DMS153 treated with DMSO at 0.1 percent for 48 hours (cell line): ENCODE measurements around the gene ORAI3.

Experiments used
- DNase-seq: peaks from one replicate; lab custom pipeline; 2025; ENCODE audit not compliant: unreplicated experiment; lab: John Stamatoyannopoulos, UW

The ORAI3 gene

GRCh38 chr16:30946671-30947540 is 2.0 kb upstream of the ORAI3 start:
- DNase-seq, result no peak

- no peak for DNase-seq
Observed at GRCh38 chr16:30947541-30947858, 1.4 kb upstream of the ORAI3 start.

GRCh38 chr16:30947859-30948666 is 805 bp upstream of the ORAI3 start:
- DNase-seq, result no peak

DNA sequence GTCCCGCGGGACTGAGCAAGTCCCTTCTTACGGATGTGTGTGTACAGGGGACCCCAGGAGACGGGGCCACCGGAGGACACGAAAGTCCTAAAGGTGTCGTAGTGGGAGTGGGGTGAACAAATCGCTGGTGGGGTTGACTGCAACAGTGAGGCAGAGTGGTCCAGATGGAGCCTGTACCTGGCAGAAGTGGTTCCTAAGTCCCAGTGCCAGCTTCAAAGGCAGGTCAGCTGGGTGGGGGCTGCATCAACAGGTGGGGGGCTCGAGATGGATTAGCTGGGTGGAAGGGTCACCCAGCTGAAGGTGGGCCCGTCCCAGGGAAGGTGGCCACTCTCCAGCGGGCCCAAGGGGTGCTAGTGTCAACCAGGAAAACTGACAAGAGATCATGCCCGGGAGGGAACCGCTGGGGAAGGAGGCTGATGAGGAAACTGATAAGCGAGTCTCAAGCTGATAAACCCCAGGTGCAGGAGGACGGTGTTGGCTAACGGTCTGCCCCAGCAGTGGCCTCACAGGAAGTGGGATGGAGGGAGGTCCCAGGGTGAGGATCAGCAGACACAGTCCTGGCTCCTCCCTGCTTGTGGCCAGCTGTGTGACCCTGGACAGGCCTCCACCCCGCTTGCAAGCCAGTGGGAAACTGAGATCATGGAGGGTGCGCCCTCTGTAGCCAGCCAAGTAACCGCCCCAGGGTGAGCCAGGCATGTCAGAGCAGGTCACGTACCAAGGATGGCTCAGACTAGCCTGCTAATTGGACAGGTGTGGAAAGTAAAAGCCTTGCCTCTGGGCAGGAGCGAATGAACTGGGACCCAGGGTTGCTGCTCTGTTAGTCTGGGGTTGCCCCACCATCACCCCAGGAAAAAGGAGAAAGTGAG is 1.0 kb downstream of the ORAI3 start:
- peak; percentile 53 for DNase-seq

DNA sequence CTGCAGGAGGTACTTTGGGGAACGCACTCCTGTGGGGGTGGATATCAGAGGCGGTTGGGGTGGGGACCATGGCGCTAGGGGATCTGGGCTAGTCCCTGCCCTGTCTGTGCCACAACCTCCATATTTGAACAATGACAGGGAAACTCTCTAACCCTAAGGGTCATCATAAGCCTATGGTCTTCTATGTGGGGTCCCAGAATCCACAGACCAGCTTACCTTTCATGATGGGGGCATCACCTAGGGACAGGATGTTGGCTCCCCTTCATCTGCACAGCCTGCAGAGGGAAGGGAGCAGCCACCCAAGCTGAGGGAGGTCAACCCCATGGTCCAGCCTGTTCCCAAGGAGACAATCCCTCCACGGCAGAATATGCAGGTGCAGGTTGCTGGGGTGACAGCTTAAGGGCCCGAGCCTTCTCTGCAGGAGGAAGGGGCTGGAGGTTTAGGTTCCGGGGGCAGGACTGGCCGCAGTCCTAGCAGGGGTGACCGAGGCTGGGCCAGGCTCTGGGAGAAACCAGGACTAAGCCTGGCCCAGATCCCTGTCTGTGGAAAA is 1.7 kb downstream of the ORAI3 start:
- DNase-seq, result no peak

DNA sequence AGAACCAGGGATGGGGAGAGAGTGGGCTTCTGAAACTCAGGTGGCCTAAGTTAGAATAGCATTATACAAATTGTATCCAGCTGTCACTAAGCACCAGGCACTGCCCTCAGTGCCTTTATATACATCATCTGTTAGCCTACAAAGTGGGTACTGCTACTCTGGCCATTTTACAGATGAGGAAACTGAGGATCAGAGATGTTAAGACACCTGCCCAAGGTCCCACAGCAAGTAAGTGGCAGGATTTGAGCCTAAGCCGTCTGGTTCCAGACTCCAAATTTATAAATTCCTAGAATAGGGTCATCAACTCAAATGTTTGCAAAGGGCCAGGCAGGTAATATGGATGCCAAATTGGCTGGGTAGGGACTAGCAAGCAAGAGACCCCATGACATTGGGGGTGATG is 2.3 kb downstream of the ORAI3 start:
- no peak for DNase-seq

DNA sequence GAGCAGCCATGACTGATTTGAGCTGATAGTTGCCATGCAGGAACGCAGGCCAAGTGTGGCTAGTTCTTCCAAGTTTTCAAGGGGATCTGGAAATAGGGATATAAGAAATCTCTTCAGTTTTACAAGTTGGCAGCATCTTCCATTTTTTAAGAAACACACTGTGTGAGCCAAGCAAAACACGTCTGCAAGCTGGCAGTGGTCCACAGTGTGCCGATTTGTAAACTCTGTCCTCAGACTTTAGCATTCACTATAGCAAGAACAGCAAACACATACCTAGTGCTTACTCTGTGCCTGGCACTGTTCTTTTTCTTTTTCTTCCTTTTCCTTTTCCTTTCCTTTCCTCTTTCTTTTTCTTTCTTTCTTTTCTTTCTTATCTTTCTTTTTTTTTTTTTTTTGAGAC is 2.9 kb downstream of the ORAI3 start:
- DNase-seq, result no peak

GRCh38 chr16:30953111-30953510 is 4.2 kb downstream of the ORAI3 start:
- no peak for DNase-seq

- DNase-seq, result peak; percentile 4
Observed at GRCh38 chr16:30953511-30954124, 4.8 kb downstream of the ORAI3 start.

DNA sequence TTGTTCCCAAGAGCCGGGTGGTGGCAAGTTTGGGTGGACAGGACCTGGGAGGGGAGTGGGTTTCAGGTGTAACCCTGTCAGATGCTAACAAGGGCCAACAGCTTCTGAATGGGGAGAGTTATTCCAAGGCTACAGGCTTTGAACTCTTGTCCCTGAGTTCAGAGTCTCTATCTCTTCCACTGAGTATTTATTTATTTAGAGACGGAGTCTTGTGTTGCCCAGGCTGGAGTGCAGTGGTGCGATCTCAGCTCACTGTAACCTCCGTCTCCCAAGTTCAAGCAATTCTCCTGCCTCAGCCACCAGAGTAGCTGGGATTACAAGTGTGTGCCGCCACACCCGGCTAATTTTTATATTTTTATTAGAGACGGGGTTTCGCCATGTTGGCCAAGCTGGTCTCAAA is 6.1 kb downstream of the ORAI3 start:
- DNase-seq, result no peak

DNA sequence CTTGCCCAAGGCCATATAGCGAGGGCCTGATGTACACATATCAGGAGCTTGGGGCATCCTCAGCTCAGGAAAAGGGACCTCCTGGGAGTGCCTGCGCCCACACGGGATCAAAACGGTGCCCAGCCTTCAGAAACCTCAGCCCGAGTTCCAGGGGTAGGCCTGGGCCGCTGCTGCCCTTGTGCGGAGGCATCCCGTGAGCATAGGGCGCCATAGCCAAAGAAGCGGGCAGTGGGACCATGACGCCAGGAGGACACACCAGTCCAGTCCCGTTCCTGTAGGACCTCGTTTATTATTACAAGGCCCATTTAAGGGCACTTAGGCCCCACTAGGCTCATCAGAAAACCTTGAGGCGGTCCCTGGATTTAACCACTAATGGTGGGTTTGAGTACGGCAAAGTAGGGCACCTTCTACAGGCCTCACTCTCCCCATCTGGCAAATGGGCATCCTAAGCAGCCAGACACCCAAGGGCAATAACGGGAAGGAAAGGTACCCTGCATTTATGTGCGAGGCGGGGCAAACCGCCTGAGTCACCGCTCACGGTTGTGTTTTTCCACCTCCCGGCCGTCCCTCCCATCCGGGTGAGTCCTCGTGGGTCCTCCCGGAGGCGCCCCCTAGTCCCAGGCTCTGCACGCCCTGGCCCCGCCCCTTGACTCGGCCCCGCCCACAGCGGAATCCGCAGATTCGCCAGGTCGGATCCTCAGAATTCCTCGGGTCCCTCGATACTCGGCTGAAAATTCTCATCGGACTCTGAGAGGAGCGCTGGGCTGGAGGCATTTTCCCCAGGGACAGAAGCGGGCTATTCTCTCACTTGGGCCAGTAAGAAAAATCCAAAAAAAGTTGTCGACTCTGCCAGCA is 8.0 kb downstream of the ORAI3 start:
- DNase-seq, result peak; percentile 46

DNA sequence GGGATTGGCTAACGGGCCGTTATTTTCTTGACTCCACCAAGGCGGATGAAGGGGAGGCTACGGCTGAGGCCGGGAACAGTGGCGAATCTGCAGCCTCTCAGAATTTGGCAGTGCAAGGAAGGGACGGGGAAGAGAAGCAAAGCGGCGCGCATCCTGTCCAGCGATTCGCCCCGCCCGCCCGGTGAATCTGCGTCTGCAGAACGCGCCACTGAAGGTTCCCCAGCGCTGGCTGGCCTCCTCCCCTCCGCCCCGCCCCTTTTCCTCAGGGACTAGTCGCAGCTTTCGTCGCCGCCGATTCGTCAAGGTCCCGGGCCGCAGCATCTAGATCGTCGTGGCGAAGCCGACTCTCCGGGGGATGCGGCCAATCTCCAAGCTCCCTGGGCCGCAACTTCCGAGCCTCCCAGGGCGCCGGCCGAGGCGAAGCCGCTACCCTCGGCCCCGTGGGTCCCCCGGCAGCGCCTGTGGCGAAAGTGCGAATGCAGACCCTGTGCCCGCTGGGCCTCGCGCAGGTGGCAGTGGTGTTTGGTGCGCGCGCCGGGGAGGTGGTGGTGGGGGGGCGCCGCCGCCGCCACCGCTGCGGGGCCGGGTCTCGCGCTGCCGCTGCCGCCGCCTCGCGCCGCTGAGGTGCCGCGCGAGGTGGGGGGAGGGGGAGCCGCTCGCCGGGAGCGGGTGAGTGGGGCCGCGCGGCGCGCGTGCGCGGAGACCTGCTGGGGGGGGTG is 8.7 kb downstream of the ORAI3 start, which contains the start of gene SETD1A:
TSS of gene SETD1A (plus strand) at position 299 of the 719 bp plus-strand sequence. CDS start 978 bp downstream, outside the sequence.
- DNase-seq, result peak; percentile 76

DNA sequence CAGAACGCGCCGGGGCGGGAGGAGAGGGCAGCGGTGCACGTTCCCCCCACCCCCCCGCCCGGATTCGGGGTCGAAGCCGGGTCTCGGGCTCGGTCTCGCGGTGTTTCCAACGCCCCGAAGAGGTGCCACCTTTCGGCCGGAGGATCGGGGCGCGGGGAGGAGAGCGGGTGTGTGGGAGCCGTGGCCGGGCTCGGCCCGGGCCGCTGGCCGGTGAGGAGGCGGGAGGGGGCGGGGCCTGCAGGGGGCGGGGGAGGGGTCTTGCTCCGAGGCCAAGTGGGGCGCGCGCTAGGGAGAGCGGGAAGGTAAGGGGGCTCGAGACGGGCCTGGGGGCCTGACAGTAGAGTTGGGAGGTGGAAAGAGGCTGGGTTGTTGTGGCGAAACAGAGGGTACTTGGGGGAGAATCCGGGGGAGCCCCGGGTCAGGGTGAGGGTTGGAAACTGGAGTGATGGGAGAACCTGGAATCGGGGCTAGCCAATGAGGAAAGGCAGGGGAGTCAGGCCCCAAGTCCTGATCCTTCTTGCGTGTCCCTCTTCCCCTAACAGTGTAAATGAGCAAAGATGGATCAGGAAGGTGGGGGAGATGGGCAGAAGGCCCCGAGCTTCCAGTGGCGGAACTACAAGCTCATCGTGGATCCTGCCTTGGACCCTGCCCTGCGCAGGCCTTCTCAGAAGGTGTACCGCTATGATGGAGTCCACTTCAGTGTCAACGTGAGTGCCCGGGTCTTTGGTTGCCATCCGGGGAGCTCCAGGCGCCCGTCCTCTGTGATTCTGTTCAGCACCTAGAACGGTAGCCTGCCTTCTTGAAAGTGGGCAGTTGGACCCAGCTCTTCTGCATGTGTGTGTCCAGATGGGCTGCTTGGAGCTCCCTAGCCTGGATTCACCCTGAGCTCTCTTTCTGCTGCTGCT is 9.6 kb downstream of the ORAI3 start:
- no peak for DNase-seq

- no peak for DNase-seq
Observed at GRCh38 chr16:30961384-30961783, 12.5 kb downstream of the ORAI3 start.

GRCh38 chr16:30963925-30964511 is 15.2 kb downstream of the ORAI3 start:
- DNase-seq, result no peak

- no peak for DNase-seq
Observed at GRCh38 chr16:30964574-30965226, 15.8 kb downstream of the ORAI3 start.

- DNase-seq, result no peak
Observed at GRCh38 chr16:30965436-30965835, 16.6 kb downstream of the ORAI3 start.
